HG02840 (cell line): Measurements from ENCODE around the gene TMEM184B.
"Not testable (repeated sequence)": the region's sequence is repeated elsewhere in the genome, so short reads cannot be mapped to it uniquely, and the experiment has no call there.

Experiments used
- ATAC-seq: cut with Tn5 transposase; IDR thresholded peaks from one replicate; pipeline ENCODE4 v1.9.1; 2021; ENCODE audit warnings: mild to moderate bottlenecking, moderate library complexity, moderate number of reproducible peaks; ENCODE audit not compliant: unreplicated experiment, low FRiP score

Gene TMEM184B

GRCh38 chr22:38187413-38188212, 85.2 kb downstream of the TMEM184B start:
- no peak for ATAC-seq

GRCh38 chr22:38186429-38186828, 86.4 kb downstream of the TMEM184B start:
- no peak for ATAC-seq

GRCh38 chr22:38184788-38185187, 88.0 kb downstream of the TMEM184B start:
- ATAC-seq, result no peak

GRCh38 chr22:38181453-38182200, 91.2 kb downstream of the TMEM184B start, which contains the start of gene PLA2G6:
Gene PLA2G6, minus strand, starts transcription at chr22:38181830. Its CDS starts 12,404 bp downstream, at chr22:38169426.
- peak; percentile 85 for ATAC-seq

- ATAC-seq, result no peak
These were observed 91.9 kb downstream of the TMEM184B start for GRCh38 chr22:38180841-38181452.

GRCh38 chr22:38178605-38178937, 94.2 kb downstream of the TMEM184B start:
- ATAC-seq, result not testable (repeated sequence)

GRCh38 chr22:38177926-38178604, 94.7 kb downstream of the TMEM184B start:
- no peak for ATAC-seq

- not testable (repeated sequence) for ATAC-seq
These were observed 95.3 kb downstream of the TMEM184B start for GRCh38 chr22:38177571-38177925.

- ATAC-seq, result no peak
These were observed 95.8 kb downstream of the TMEM184B start for GRCh38 chr22:38177044-38177443.

GRCh38 chr22:38176170-38176741, 96.6 kb downstream of the TMEM184B start:
- ATAC-seq, result no peak

- ATAC-seq, result no peak
These were observed 97.3 kb downstream of the TMEM184B start for GRCh38 chr22:38175206-38176118.

- no peak for ATAC-seq
These were observed 98.2 kb downstream of the TMEM184B start for GRCh38 chr22:38174626-38175025.

GRCh38 chr22:38173641-38173906, 99.2 kb downstream of the TMEM184B start:
- ATAC-seq, result no peak

GRCh38 chr22:38172832-38173640, 99.8 kb downstream of the TMEM184B start:
- no peak for ATAC-seq

GRCh38 chr22:38171927-38172831, 100.6 kb downstream of the TMEM184B start:
- ATAC-seq, result no peak

- no peak for ATAC-seq
These were observed 102.3 kb downstream of the TMEM184B start for GRCh38 chr22:38170469-38170868.
